GM20431 (cell line): Measurements from ENCODE around the gene GLB1L2.

Experiments used
- in situ Hi-C: fragments of 300-500 bp; cut with MseI, MboI; formaldehyde crosslinking; loops from one replicate; pipeline ENCODE4 v1.15.0; 2020; ENCODE audit warnings: low sequenced_read_pairs; ENCODE audit not compliant: unreplicated experiment

Gene GLB1L2

GRCh38 chr11:134363161-134363560 is 31.4 kb downstream of the GLB1L2 start:
- in situ Hi-C loops, result no loop called here

- in situ Hi-C loops, result no loop called here
Observed at GRCh38 chr11:134363592-134363991, 31.8 kb downstream of the GLB1L2 start.

GRCh38 chr11:134364261-134364660 is 32.5 kb downstream of the GLB1L2 start:
- in situ Hi-C loops, result no loop called here

GRCh38 chr11:134365011-134365925 is 33.5 kb downstream of the GLB1L2 start:
- in situ Hi-C loops, result no loop called here

GRCh38 chr11:134366254-134366653 is 34.5 kb downstream of the GLB1L2 start:
- in situ Hi-C loops, result no loop called here

GRCh38 chr11:134367781-134368180 is 36.0 kb downstream of the GLB1L2 start:
- in situ Hi-C loops, result no loop called here

GRCh38 chr11:134369656-134370525 is 38.1 kb downstream of the GLB1L2 start:
- in situ Hi-C loops, result no loop called here

GRCh38 chr11:134370526-134371435 is 39.0 kb downstream of the GLB1L2 start:
- in situ Hi-C loops, result no loop called here

- in situ Hi-C loops, result no loop called here
Observed at GRCh38 chr11:134371436-134372185, 39.8 kb downstream of the GLB1L2 start.

GRCh38 chr11:134372536-134372935 is 40.7 kb downstream of the GLB1L2 start:
- in situ Hi-C loops, result no loop called here

- in situ Hi-C loops, result no loop called here
Observed at GRCh38 chr11:134372961-134373360, 41.2 kb downstream of the GLB1L2 start.

- in situ Hi-C loops, result no loop called here
Observed at GRCh38 chr11:134373591-134374052, 41.8 kb downstream of the GLB1L2 start.

GRCh38 chr11:134374171-134374570 is 42.4 kb downstream of the GLB1L2 start:
- in situ Hi-C loops, result no loop called here

GRCh38 chr11:134374891-134375550 is 43.2 kb downstream of the GLB1L2 start:
- in situ Hi-C loops, result no loop called here

- in situ Hi-C loops, result no loop called here
Observed at GRCh38 chr11:134376150-134376921, 44.5 kb downstream of the GLB1L2 start.

GRCh38 chr11:134377876-134378275 is 46.1 kb downstream of the GLB1L2 start:
- in situ Hi-C loops, result no loop called here

GRCh38 chr11:134379241-134379640 is 47.5 kb downstream of the GLB1L2 start:
- in situ Hi-C loops, result no loop called here

GRCh38 chr11:134380229-134380628 is 48.4 kb downstream of the GLB1L2 start:
- in situ Hi-C loops, result no loop called here
